NCI-H524 (cell line): ENCODE results near the gene WT1.

Experiments
- DNase-seq, 2 experiments: peaks; one replicate each; lab custom pipeline; 2025; lab: John Stamatoyannopoulos, UW

Gene WT1

DNA sequence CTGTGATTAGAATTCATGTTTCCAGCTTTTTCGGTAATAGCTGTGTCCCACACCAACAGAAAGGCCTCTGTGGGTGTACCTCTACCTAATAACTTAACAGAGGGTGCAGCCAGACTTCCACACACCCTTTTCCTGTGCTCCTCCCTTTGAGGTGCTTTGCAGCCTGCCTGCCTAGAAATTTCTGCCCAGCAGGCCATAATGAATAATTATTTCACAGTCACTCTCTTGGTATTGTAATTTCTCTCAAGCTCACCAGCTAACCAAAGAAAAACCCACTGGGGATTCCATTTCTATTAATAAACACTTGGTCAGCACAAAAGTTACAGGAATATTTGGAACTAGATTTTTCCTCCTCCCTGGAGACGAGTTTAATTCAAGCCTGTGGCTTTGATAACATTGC is 13.3 kb downstream of the WT1 start:
- no peak for DNase-seq

GRCh38 chr11:32420937-32421901 is 14.1 kb downstream of the WT1 start:
- DNase-seq: no peak

DNA sequence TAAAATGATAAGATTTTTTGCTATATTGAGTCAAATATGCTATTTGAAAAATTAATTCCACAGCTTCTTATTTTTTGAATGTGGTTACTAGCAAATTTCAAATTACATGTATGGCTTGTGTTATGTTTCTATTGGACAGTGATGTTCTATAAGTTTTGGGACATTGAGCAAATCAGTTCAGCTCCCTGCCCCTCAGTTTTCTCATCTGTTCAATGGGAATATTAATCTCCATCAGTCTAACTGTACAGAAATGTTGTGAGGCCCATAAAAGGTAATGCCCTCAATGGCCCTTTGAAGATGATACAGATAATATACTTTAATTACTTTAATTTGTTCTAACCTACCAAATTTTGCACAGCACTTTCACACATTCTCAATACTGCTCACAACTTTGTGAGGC is 15.2 kb downstream of the WT1 start:
- DNase-seq: no peak

DNA sequence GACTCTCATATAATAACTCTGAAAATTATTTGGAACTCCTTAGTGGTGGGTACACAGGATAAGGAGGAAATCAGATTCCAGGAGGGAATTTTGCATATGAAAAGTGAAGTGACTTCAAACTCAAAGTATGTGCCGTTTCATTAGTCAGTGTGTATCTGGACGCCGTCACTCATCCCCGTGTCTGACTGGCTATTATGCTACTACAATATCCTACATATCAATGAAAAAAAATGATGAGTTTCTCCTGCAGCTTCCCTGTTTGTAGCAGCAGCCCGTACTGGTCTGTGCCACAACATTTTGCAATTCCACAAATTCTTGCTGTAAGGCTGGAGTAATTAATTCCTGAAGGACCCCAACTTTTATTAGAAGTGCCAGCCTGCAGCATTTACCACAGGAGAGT is 16.5 kb downstream of the WT1 start:
- no peak for DNase-seq

- DNase-seq: no peak
These were observed 17.5 kb downstream of the WT1 start for GRCh38 chr11:32417806-32418205.

DNA sequence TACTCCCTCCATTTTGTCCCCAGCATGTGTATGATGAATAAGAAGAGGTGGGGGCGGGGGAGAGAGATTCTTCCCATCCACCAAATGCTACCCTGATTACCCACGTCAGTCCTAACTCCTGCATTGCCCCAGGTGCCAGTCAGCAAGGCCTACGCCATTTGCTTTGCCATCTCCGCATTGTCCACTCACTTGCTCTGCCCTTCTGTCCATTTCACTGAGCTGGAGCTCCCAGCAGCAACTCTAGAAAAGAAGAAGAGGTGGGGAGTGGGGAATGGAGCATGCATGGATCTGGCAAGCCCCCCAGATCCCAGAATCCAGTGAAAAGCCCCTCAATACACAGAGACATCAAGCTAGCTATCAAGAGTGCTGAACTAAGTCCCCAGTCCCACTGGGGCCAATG is 19.0 kb downstream of the WT1 start:
- DNase-seq: no peak

- no peak for DNase-seq
These were observed 20.4 kb downstream of the WT1 start for GRCh38 chr11:32414925-32415324.

DNA sequence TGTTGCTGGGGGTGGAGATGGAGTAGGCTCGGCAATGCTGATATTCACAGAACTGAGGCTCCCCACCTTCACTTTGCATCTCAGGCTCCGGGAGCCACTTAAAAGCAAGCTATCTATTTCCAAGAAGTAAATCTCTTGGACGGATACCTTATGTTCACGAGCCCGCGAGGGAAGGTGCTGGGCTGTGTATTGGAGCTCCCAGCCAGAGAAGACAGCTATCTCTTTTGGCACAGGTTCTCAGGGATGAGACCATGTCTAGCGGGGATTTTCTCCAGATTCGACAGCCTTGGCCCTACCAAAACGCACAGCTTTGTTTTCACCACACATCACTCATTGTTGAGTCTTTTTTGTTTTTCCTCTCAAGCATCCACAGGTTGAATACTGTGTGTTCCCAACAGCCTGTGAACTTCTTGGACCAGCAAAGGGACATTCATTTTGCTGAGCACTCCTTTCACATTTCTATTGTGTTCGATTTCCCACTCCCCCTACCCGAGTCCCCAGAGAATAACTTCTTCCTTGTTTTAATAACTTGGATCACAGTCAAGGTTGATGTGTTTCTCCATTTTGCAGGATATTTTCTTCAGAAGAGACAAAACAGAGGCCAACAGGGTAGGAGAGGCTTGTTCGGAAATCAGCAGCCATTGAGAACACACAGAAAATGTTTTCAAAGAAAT is 23.3 kb downstream of the WT1 start:
- DNase-seq: no peak

GRCh38 chr11:32405592-32405991 is 29.7 kb downstream of the WT1 start:
- no peak for DNase-seq

DNA sequence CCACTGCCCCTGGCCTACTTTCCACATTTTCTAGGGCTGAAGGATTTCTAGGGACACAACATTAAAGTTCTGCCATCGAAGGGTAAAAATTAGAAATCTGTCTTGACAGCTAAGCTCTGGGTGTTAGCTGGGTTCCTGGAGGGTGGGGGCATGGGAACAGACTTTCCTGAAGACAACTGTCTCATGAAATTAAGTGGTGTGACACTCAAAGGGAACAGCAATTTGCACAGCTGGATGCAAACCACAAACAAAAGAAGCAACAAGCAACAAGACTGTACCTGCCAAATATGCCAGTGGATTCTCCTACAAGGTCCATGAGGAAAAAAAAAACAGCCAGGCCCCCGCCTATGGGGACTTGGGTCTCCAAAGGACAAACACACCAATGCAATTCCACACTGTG is 32.5 kb downstream of the WT1 start:
- DNase-seq: no peak

DNA sequence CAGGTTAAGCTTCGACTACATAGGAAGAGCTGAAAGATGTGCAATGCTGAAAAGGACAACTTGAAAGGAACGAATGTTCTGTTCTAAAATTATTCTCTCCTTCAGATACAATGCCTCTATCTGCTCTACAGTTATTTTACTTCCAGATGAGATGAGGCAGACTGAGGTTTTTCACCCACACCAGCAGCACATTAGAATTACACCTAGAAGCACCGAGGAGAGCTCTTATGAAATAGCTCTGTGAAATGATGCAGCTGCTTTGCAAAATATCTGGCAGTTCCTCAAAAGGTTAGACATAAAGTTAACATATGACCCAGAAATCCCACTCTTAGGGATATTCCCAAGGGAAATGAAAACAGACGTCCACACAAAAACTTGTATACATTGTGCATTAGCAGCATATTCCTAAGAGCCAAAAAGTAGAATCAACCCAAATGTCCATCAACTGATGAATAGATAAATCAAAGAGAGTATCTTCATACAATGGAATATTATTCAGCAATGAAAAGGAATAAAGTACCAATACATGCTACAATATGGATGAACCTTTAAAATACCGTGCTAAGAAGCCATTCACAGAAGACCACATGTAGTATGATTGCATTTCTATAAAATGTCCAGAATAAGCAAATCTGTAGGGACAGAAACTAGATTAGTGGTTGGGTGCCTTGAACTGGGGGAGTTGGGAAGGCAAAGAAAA is 34.5 kb downstream of the WT1 start:
- DNase-seq: no peak

DNA sequence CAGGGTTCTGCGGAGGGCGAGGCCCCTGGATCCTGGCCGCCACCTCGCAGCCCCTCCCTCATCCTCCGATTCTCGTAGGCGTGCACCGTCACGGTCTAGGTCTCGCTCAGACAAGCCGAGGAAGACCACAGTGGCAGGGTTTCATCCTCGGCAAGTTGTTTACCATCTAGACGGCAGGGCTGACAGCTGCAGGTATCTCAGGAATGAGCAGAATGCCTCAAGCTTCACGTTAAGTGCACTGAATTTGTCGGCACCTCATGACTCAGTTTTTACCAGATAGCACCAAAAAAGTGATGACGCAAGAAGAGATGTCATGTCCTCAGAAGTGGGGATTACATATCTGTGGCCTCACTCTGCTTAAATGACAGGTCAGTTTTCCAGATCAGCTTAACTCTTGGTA is 35.1 kb downstream of the WT1 start:
- no peak for DNase-seq

DNA sequence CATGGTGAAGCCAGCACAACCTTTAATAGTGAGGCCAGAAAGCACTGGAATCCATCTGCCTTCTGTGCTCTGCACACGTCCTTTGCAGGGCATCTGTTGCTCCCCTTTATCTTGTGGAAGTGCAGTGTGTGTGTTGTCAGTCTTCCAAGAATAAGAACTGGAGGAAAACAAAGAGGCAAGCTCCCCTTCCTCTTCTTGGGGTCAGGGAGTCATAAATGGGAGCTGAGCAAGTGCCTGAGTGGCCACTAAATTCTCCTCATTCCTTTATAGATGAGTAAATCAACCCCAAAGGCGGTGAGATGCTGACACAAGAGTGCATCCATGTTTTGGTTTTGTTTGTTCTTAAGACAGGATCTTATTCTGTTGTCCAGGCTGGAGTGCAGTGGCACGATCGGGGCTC is 38.3 kb downstream of the WT1 start:
- DNase-seq: no peak

GRCh38 chr11:32396331-32396730 is 39.0 kb downstream of the WT1 start:
- DNase-seq: no peak

DNA sequence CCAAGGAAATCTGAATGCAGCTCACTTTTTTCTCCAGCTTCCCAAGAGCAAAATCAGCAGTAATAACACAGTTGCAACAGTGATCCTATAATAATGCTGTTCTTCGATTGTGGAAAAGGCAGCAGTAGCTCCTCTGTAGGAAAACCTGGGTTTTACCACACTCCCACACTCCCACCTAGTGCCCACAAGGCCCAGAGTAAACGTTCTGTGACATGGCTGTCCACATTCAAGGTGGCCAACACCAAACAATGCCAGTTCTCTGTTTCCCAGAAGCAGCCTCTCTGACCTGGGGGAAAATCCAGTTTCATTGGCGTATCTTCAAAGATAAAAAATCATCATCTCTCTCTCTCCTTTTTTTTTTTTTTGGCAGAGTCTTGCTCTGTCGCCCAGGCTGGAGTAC is 40.2 kb downstream of the WT1 start:
- DNase-seq: no peak

- no peak for DNase-seq
These were observed 42.5 kb downstream of the WT1 start for GRCh38 chr11:32392840-32393239.

DNA sequence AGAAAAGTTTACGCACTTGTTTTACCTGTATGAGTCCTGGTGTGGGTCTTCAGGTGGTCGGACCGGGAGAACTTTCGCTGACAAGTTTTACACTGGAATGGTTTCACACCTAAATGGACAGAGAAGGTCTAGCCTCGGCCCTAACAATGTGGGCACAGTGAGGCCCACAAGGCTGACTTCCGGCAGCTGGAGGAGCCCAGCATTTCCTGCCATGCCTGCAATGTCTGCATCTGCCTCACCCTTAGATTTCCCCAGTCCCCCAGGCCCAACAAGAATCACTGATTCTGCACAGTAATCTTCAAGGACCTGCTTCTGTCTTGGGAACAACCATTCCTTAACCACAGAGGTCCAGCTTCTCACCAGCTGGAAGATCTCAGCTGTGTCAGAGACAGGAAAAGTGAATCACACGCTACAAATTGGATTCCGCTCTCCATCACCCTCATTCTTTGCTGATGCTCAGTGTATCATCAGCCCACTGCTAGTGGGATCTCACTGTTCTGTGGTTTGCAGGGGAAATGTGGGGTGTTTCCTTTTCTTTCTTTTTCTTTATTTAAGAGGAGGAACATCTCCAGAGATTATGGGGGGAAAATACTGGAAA is 43.3 kb downstream of the WT1 start:
- no peak for DNase-seq

GRCh38 chr11:32391479-32391878 is 43.9 kb downstream of the WT1 start:
- DNase-seq: no peak

GRCh38 chr11:32390712-32391111 is 44.6 kb downstream of the WT1 start:
- no peak for DNase-seq

GRCh38 chr11:32388871-32389770 is 46.2 kb downstream of the WT1 start:
- DNase-seq: no peak

DNA sequence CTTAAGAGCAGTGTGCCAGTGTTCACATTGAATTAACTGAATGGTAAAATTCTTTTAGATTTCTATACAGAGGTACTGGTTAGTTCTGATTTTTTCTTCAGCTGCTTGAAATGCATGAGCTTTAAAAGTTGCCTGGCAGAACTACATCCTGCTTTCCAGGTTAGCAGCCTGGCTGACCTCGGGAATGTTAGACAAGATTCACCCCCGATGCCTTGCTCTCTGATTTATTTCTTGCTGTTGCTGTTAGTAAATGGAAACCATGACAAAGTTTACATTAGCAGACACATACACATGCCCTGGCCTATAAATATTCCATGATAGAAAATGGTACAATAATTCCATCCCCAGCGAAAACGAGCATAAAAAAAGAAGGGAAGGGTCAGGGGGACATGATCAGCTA is 47.0 kb downstream of the WT1 start:
- no peak for DNase-seq
